GM21423 (cell line): ENCODE data around the gene KRAS.
A peak's percentile ranks its signal among the peaks of the same experiment; 100 is the strongest.

Source experiments
- ATAC-seq: cut with Tn5 transposase; IDR thresholded peaks from one replicate; pipeline ENCODE4 v1.9.1; 2021; ENCODE audit warnings: mild to moderate bottlenecking, moderate library complexity; ENCODE audit not compliant: unreplicated experiment

Gene KRAS

DNA sequence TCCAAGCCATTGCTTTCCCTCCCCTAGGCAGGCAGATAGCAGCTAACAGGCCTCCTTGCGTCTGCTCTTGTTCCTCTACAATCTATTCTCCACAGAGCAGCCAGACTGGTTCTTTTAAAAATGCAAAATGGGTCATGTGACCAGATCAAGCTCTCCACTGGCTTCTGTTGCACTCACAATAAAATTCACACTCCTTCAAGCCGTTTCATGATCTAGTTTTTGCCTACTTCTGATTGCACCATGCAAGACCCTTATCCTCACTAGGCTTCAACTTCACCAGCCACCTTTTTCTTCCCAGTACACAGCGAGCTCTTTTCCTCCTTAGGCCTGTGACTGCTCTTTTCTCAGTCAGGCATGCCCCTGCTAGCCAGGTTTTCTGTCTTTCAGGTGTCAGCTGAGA, 6.1 kb upstream of the KRAS start:
- no peak for ATAC-seq

DNA sequence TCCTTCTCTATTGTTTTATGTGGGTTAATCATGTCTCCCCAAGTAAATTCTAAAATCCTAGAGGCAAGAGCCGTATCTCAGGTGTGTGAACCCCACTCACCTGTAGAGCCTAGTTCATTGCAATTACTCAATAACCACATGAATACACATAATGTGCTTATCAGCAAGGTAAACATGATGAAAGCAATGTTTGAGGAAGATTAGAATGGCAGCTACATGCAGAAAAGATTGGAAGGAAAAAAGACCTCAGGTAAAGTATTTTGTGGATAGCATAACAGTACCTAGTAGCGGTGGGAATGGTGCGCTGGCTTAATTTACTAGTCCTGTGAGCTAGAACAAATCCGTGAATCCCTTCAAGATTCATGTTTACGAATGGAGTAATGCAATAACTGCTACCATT, 5.3 kb upstream of the KRAS start:
- ATAC-seq: no peak

- no peak for ATAC-seq
Observed at GRCh38 chr12:25254271-25254880, 3.6 kb upstream of the KRAS start.

- no peak for ATAC-seq
Observed at GRCh38 chr12:25253371-25254068, 2.8 kb upstream of the KRAS start.

DNA sequence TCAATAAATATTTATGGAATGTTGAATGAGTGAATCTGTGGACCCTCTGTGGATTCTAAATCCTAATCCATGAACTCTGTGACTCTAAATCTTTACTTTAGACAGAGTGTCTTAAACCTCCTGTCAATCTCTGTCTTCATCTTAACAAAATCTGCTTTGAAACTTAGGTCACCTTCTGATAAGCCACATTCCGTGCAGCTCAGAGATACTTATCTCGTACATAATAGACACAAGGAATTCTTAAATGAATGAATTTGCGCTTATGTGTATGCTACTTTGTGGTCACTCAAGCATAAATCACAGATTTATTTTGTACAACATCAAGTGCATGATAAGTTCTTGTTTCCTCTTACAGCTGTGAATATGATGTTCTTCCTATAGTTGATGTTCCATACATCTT, 2.2 kb upstream of the KRAS start:
- ATAC-seq: no peak

- no peak for ATAC-seq
Observed at GRCh38 chr12:25251769-25252168, 1.0 kb upstream of the KRAS start.

GRCh38 chr12:25249931-25250738, 594 bp downstream of the KRAS start:
- ATAC-seq: peak; percentile 29

GRCh38 chr12:25248732-25249131, 2.0 kb downstream of the KRAS start:
- no peak for ATAC-seq

DNA sequence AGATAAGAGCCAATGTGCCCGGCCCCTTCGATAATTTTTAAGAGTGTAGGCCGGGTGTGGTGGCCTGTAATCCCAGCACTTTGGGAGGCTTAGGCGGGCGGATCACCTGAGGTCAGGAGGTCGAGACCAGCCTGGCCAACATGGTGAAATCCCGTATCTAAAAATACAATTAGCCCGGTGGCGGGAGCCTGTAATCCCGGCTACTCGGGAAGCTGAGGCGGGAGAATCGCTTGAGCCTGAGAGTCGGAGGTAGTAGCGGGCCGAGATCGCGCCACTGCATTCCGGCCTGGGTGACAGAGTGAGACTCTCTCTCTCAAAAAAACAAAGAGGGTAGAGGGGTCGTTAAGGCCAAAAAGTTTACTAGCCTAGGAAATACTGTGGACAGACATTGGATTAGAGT, 2.6 kb downstream of the KRAS start:
- ATAC-seq: no peak

- ATAC-seq: no peak
Observed at GRCh38 chr12:25245491-25245890, 5.2 kb downstream of the KRAS start.

DNA sequence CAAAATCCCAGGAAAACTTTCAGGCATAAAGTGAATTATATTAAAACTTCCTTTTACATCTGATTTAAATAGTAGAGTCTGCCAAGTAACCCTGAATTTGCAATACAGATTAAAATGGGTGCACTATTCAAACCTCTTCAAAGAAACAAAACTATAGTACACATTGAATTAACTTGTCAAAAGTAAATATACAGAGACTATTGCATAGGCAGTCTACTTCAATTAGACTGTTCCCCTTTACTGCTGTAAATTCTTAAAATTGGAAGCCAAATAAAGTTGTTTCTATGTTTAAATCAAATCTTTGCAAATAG, 7.1 kb downstream of the KRAS start:
- no peak for ATAC-seq

DNA sequence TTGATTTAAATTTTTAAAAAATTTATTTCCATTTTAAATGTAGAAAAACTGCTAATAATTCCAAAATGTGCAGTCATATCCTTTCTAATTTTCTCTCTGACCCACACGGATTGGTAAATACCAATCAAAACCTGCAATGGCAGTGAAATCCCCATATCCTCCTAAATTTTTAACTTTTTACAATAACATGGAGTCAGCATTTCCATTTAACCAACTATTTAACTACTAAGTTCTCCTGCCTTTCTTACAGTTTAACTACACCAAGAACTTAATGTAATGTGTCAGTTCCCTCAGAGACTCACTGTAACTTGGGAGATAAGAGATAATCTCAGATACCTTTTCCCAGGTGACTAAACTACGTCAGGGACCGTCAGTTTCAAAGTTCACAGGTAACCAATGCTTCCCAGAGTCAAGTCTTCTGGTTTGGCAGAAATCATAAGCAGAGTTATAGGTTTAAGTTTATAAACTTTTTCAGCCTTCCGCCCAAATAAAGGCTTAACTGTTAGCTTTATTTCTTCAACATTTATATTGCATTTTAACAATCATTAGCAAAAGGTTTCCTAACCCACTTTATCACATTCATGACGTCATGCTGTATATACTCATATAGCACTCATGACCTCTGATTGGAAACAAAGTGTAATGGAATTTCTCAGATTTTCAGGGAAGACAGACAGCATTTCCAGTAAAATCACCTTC, 7.6 kb downstream of the KRAS start:
- no peak for ATAC-seq

DNA sequence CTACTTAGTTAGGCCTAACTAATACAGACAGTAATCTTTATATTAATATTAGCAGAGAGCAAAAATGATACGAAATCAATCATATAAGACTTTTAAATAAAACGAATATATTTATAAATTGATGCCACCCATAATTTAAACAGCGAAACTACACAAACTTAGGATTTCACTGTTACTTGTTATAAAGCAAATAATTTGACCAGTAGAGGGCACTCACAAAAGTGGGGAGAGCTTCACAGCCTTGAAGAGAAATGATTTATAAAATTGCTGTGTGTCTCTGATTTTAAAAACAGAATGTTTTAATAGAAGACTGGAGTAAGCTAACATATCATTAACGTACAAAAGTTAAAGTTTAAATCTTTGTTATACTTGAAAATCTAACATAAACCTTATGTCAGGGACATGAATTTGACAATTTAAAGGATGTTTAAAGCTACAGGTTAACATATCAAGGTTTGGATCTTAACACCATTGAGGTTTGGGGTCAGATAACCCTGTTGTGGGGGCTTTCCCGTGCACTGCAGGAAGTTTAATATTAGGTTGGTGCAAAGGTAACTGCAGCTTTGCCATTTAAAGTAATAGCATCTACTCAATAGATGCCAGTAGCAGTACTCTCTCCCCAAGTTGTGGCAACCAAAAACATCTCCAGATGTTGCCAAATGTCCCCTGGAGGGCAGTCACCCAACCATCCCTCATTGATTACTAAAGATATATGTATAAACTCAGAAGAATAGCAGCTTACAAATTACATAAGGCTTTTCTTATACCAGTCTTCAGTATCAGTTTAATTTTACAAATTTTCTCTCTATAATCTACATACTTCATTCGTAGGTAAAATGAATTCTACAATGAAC, 9.3 kb downstream of the KRAS start:
- no peak for ATAC-seq

GRCh38 chr12:25236626-25237025, 14.1 kb downstream of the KRAS start:
- ATAC-seq: no peak

- ATAC-seq: no peak
Observed at GRCh38 chr12:25236190-25236589, 14.5 kb downstream of the KRAS start.

DNA sequence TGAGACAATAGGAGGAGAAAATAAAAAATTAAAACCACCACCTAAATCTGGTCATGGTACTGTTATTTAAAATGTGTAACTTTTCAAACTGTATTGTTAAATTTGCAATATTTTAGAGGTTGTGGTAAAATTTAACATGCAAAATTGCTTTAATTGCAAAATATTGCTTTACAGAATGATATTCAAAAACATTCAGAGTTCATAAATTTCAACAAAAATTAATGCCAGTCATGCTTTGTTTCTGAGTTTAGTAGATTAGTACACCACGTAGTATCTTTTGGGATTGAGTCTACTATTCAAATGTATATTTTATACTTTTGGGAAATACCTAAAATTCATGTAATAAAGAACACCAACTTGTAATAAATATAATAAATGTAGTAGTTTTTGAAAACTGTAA, 37.4 kb downstream of the KRAS start:
- no peak for ATAC-seq

DNA sequence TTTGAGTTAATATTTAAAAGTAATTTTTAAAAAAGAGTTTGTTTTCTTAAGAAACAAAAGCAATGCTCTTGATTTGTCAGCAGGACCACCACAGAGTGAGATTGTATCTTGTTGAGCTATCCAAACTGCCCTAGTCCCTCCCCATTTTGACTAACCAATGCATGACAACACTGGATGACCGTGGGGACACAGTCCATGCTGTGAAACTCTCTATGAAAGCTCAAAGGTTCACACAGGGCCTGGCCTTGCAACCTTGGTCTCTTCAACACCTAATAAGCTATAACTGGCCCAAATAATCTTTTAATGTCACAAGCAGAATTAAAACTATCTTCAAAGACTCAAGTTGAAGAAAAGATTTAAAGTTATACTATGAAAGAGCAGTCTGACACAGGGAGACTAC, 42.2 kb downstream of the KRAS start:
- ATAC-seq: no peak

DNA sequence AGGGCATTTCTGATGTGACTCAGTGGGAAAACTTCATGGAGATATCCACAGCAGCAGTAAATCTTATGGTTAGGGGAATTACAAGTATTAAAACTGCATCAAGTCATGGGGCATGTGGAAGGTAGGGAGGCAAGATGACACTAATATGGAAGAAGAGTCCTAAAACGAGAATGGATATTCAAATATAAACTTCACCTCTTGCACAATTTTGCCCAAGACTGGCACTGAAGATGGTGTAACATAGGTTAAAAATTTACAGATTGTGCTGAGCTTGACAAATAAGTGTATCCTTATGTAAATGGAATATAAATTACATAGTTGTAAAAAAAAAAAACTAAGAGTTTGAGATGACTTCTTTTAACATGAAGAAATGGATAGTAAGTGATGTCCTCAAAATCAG, 42.9 kb downstream of the KRAS start:
- ATAC-seq: no peak

- ATAC-seq: no peak
Observed at GRCh38 chr12:25207411-25207810, 43.3 kb downstream of the KRAS start.

DNA sequence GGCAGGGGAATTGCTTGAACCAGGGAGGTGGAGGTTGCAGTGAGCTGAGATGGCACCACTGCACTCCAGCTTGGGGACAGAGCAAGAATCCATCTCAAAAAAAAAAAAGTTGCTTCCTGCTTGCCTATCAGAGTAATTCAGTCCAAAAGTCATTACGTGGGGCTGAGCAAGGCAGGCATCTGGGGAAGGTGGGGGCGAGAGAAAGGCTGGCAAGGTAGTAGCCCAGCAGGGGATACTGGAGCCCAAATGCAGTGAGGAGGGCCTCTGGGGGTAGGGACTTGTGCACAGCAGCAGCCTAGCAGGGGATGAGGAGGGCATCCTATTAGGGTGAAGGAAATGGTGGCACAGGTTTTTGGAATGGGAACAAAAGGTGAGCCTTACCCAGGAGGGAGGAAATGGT, 48.6 kb downstream of the KRAS start:
- no peak for ATAC-seq

GRCh38 chr12:25200703-25201102, 50.0 kb downstream of the KRAS start:
- ATAC-seq: no peak
